Stimulated activated CD4-positive, alpha-beta T cell treated with anti-CD3 and anti-CD28 coated beads, Interleukin-1b, Interleukin-23, amount 100 ng/mL, for 1 hour (primary cell): ENCODE measurements around the gene MIEF2.

ENCODE experiments used
- DNase-seq, 2 donors: peaks; one replicate each; pipeline ENCODE4 v3.0.0-alpha.2; 2020; ENCODE audit warnings: low read depth in 2 of 2

The MIEF2 gene

DNA sequence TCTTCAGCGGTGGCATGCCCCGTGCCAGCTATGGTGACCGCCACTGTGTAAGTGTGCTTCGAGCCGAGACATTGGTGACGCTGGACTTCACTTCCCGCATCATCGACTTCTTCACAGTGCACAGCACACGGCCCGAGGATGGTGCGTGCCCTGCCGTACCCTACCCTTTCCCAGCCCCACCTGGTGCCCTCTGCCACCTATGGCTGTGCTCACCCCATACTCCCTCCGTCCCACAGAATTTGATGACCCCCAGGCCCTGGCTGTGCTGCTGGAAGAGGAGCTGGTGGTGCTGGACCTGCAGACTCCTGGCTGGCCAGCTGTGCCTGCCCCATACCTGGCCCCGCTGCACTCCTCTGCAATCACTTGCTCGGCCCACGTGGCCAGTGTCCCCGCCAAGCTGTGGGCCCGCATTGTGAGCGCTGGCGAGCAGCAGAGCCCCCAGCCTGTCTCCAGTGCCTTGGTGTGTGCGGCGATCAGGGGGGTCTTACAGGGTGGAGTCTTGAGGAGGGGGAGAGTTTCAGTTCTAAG, 25.5 kb upstream of the MIEF2 start:
- no peak for DNase-seq

DNA sequence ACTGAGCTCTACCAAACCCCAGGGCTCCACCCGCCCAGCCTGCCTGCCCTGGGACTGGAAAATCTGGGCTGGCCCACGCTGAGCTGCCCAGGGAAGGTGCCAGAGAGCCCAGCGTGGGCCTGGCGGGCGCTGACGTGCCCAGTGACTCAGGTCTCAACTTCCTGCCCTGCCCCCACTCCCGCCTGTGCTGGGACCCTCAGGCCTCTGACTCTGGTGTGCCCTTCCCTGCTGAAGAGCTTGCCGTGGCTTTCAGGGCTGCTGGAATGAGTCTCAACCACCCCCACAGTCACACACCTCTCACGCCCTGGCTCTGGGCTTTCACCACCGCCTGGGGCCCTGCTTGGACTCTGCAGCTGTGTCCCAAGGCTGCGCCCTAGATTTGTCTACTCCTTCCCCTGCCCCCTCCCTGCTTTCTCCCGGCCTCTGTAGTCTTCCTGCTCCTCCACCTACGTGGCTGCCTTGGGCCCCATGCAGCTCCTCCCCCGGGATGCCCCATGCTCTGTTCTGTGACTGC, 24.7 kb upstream of the MIEF2 start:
- no peak for DNase-seq

DNA sequence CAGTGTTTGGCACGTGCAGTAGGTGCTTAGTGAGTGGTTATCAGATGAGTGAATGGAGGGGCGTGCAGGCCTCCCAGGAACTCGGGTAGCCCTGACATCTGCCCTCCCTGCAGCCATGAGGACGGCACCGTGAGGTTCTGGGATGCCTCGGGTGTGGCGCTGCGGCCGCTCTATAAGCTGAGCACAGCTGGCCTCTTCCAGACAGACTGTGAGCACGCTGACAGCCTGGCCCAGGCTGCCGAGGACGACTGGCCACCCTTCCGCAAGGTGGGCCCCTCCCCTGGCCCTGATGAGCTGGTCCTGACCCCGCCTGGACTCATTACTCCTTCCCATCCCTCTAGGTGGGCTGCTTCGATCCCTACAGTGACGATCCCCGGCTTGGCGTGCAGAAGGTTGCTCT, 24.0 kb upstream of the MIEF2 start:
- no peak for DNase-seq

DNA sequence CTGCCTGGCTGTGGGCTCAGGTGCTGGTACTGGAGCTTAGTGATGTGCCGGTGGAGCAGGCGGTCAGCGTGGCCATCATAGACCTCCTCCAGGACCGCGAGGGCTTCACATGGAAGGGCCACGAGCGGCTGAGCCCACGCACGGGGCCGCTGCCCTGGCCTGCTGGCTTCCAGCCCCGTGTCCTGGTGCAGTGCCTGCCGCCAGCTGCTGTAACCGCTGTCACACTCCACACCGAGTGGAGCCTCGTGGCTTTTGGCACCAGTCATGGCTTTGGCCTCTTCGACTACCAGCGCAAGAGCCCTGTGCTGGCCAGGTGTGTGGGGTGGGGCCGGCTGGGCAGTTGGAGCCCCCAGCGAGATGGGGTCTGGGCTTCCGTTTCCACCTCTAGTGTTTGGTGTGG, 23.0 kb upstream of the MIEF2 start:
- no peak for DNase-seq

DNA sequence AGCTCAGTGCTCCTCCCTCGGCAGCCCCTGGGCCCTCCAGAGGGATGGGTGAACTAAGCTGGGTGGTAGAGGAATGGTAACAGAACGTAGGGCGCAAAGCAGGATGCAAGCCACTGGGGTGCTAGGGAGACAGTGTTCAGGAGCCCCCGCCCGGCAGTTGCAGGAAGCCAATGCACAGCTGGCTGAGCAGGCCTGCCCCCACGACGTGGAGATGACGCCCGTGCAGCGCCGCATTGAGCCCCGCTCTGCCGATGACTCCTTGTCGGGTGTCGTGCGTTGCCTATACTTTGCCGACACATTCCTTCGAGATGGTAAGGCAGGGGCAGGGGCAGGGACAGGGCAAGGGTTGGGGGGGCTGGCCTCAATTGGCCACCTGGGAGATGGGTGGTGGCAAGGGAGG, 22.2 kb upstream of the MIEF2 start:
- DNase-seq = no peak

DNA sequence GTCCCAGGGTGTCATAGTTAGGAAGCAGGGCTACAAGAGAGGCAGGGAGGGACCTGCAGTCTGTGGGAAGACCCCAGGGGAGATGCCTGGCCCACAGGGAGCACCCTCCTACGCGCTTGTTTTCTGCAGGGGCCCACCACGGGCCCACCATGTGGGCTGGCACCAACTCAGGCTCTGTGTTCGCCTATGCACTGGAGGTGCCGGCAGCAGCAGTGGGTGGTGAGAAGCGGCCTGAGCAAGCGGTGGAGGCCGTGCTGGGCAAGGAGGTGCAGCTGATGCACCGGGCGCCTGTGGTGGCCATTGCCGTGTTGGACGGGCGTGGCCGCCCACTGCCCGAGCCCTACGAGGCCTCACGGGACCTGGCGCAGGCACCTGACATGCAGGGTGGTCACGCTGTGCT, 20.0 kb upstream of the MIEF2 start:
- DNase-seq = no peak

DNA sequence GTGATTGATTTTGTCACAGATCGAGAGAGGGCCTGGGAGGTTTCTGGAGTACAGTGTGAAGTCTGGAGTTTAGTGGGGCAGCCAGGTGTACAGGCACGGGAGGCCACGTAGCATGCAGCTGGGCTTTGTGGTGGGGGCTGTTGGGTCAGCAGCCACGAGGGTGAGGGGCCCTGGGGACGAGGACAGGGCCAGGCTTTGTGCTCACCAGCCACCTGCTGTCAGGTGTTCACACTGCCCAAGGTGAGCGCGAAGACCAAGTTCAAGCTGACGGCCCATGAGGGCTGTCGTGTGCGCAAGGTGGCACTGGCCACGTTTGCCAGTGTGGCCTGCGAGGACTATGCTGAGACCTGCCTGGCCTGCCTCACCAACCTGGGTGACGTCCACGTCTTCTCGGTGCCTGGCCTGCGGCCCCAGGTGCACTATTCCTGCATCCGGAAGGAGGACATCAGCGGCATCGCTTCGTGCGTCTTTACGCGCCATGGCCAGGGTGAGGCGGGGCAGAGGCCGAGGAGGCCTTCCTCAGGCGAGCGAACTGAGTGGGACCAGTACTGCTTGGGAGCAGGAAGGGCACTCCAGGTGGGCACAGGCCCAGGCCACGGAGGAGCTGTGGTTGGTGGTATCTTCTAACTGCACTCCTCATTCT, 19.1 kb upstream of the MIEF2 start:
- DNase-seq = no peak

DNA sequence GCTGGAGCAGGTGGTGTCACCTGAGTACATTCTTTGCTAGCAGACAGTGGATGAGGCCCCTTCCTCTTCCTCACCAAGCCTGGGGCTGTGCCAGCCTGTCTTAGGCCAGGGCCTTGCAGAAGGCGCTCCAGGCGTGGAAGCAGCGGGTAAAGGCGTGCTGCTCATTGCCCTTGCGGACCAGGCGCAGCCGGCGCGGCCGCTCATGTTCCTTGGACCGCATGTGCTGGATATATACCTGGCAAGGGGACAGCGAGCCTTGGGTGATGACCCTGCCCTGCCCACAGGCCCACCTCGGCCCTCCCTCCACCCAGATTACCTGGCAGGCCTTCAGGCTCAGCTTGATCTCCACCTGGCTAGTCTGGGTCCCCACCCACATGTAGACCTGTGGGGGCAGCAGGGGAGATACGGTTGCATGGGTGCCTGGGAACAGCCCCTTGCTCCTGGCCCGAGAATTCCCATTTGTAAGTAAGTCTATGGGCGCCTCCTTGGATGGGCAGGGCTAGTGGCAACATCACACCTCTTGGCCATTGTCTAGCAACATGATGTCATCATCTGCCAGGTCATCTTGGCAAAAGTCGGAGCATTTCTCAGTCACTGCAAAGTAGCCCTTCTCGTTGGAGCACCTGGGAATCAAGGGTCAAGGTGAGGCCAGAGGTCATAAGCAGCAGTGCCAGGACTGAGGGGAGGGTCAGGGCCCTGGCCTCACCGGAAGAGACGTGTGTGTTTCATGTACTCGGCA, 15.3 kb upstream of the MIEF2 start:
- DNase-seq = no peak

DNA sequence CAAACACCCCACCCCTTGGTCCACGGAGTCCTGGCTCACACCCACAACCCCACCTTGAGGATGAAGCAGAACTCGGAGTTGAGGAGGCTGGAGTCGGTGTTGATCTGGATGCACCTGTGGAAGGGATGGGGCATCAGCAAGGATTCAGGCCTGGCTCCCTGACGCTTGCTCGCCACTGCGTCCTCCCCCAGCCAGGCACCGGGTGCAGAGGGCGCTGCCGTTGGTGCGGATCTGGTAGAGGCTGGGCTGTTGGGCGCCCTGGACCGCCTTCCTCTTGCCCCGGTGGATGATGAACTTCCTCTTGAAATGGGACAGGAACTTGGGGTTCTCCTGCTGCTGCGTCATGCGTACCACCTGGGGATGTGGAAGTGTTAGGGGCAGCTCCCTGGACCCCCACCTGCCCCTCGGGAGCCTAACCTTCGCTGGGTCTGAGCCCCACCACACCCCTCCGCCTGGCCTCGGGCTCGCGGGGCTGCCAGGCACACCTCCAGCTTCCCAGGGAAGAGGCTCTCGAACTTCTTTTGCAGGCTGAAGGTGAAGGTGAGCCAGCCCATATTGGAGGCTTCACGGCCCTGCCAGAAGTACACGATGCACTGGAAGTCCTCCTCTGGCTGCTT, 14.2 kb upstream of the MIEF2 start:
- DNase-seq = no peak

DNA sequence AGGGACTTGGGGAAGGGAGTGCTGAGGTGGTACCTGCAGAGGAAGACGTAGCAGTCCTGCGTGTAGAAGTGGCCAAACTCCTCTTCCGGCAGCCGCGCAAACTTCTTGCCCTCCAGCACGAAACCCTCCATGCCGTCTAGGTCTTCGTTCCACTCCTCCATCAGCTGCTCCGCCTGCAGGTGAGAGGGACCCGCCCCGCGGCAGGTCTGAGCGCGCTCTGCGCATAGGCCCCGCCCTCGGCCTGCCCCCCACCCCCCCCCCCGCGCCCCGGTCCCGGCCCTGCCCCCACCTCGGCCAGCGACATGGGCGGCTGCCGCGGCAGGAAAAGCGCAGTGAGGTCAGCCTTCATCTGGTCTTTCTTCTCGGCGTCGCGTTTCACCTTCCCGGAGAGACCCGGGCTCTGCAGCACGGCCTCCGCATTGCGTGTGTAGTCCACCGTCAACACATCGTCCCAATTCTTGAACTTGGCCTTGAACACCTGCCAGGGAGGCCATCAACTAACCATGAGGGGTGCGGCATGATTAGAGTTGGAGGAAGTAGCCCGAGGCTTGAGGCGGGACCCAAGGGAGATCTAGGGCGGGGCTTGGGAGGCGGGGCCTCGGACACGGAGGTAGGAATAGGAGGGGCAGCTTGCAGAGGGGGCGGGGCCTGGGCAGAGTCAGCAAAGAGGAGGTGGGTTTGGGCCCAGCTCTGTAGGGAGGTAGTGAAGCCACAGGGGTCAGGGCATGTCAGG, 13.4 kb upstream of the MIEF2 start:
- no peak for DNase-seq

DNA sequence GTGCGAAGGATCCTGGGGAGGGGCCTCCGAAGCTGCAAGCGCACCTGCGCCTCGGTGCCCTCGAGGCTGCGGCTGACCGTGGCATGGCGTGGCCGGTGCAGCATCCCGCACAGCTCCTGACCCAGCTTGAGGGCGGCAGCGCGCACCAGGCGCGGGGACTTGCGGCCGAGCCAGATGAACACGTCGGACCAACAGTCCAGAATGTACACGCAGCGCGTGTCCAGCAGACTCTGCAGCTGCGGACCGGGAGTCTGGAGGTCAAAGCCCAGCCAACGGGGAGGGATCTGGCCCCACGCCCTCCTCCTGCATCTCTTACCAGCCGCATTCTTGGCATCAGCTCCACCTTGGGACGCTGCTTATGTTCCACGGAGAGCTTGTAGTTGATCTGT, 12.9 kb upstream of the MIEF2 start:
- no peak for DNase-seq

DNA sequence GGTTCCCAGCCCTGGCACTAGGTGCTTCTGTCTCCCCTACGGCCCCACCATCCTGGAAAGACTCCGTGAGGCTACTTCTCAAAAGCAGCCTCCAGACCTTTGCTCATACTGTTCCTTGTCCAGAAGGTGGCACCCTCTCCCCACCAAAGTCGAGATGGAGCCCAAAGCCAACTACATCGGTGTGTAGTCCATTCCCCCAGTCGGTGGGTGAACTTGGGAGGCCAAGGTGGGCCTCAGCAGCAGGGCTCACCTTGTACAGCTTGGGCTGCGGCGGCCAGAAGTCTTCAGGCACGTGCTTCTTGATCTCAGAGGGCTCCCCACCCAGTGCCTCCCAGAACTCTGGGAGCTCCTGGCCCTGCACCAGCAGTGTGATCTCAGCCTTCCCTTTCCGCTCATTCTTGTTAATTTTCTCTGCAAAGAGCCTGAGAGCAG, 12.1 kb upstream of the MIEF2 start:
- peak; percentile 27 to 32 for DNase-seq

DNA sequence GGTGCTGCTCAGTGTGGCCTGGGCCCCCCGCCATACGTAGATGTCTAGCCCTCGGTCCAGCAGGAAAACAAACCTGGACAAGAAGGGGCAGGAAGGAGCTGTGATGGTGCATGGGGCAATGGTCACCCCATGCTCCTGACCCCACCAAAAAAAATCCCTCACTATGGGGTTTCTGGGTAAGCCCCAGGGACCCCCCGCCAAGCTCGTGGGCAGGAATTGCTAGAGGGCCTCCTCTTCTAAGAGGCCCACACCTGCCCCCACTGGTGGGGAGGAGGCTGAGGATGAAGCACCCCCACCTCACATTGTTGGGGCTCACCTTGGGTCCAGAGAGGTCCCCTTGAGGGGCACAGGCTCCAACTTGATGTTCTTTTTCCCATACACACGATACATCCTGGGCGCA, 11.7 kb upstream of the MIEF2 start:
- DNase-seq = no peak

DNA sequence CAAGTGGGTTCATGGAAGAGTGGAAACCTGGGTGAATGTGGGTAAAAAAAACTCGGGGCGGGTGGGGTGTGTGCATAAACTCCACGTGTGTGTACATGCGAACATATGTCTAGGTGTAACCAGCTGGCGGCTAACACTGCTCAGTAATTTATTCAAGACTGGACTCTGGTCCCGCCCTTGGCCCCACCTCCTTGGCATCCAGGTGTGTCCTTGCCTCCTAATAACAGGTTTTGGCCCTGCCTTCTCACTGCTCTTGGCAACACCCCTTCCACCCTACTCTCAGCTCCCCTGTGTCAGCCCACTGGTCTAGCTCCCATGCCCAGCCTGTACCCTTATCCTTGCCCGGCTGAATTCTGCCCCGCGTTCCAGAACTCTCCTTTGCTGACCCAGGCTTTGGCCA, 10.2 kb upstream of the MIEF2 start:
- DNase-seq = no peak

DNA sequence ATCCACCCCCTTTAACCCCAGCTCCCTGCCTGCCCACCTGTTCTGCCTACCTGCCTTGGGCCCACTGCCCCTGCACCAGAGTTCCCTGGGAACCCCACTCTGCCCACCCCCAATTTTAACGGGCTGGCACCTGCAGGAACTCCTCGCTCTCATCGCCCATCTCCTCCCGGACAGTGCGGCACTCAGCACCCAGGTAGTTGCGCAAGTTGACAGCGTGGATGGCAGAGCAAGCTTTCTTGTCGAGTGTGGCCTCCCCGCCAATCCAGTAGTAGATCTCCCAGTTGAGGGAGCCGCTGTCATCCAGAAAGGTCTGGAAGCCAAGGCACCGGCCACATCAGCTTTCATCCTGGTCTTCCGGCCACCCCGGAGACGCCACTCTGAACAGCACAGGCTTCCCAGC, 9.8 kb upstream of the MIEF2 start:
- DNase-seq = no peak

DNA sequence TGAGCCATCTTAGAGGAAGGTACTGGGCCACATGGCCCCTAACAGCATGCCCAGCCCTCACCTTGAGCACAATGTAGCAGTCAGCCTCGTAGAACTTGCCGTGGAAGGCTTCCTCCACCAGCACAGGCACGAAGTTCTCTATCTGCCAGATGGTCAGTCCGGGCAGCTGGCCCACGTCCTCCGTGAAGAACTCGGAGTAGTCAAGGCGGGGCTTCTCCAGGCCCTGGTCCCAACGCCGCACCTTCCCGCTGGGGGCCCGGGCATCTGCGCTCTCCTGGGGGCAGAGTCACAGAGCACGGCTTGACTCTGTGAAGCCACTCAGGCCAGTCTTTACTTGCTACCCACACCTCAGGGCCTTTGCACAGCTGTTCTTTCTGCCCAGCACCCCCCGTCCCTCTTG, 9.3 kb upstream of the MIEF2 start:
- DNase-seq = no peak

DNA sequence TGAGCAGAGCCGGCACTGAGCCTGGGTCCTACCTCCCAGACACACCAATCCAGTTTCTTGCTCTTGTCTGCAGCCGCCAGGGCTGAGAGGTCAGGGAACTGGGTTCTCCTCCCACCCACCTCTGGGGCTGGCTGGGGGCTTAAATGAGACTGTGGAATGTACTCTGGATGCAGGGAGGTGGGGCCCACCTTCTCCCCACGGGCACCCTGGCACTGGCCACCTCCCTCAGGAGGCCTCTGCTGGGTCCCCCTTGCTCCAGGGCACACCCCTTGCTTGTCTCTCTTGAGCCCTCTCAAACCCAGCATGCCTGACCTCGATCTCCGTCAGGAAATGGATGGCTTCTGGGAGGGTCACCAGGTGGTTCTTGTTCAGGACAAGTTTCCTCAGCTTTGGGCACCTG, 8.3 kb upstream of the MIEF2 start:
- no peak for DNase-seq

DNA sequence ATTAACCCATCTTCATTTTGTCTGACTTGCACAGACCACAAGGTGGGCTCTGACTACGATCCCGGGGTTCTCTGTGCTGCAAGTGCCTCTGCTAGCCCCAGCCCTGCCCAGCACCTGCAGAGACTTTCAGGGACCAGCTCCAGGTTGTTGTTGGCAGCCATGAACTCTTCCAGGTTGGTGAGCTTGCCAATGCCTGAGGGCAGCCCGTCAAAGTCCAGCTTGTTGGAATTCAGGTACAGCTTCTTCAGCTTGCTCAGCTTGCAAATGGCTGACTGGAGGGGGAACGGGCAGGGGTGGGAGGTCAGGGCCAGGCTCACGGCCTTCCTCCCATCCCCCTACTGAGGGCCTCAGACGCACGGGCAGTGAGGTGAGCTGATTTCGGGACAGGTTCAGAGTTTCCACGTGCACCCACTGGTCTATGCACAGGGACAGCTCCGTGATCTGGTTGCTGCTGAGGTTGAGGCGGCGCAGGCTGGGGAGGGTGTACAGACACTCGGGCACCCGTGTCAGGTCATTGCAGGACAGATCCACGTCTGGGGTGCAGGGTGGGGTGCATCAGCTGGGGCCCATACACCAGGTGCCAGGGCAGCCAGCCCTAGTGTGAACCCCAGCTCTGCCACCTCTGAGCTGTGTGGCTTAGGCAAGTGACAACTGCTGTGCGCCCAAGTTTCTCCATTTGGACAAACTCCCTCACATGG, 7.1 kb upstream of the MIEF2 start:
- no peak for DNase-seq

DNA sequence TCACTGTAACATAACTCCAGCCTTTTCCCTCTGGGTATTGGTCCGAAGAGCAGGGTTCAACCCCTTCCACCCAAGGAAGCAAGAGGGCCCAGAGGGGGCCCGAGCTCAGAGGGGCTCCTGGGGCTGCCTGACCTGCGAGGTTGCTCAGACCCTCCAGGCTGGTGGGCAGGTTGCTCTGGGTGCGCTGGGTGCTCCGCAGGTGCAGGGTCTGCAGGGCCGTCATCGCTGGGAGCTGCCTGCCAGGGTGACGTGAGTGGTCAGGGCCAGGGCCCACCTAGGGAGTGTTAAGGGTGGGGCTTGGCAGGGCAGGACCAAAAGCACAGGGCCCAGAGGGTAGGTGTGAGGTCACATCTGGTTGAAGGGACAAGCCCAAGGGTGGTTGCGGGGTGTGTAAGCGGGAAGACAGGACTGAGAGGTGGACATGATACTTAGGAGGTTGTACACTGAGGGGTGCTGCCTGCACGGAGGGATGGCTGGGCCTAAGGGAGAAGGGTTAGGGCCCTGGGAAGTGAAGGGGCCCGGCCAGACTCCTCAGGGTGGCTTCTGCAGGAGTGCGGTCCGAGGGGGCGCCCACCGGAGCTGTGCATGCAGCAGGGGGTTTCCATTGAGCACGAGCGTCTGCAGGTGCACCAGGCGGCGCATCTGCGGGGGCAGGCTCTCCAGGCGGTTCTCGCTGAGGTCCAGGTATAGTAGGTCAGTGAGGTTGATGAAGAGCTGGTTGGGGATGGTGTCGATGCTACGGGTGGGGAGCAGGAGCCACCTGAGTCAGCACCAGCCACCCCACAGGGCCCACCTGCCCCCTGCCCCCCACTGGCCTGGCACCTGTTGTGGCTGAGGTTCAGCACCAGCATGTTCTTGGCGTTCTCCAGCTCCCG, 6.3 kb upstream of the MIEF2 start:
- no peak for DNase-seq

DNA sequence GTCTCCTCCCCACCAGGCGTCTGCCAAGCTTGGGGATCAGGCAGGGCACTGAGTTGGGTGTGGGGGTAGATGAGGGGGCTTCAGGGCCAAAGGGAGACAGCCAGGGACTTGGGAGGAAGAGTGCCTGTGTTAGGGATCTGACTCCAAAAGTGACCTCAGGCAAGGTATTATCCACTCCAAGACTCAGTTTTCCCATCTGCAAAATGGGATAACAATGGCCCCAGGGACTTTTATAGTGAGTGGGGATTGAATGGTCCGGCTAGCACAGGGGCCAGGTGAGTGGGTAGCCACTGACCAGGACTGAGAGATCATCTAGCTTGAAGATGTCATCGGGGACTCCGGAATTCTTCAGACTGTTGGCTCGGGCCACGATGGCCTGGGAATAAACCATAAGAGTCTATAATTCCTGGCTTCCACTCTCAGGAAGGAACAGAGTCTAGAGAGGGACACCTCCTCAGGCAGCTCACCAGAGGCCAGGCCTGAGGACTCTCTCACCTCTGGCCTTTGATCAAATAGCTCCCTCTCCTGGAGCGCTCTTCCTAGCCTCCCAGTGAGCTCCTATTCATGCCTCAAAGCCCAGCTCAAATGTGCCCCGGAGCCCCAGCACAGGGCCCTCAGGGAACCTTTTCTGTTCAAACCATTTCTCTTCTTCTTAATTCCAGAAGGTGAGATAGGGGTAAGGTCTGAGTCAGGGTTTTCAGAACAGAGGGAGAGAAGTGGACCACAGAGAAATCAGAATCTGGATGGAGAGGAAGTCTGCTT, 5.4 kb upstream of the MIEF2 start:
- DNase-seq = no peak
